Gastrocnemius medialis (tissue), 4 donors: Measurements from ENCODE around the gene IL18RAP. TPM values are rescaled to one million over a fixed set of nuclear protein-coding genes. Genes with fewer than 3 reads are reported as not detected.

Experiments used
- ATAC-seq, 2 donors: fragments of 150-250 bp; one replicate each; pipeline ENCODE4 v1.9.1; 2016
- DNase-seq, 2 donors: peaks; one replicate each; pipeline ENCODE4 v3.0.0-alpha.2; 2019
- H3K27ac ChIP-seq, 4 donors: fragments of 200-600 bp; sonication (generic); 1 replicate in 1 of 4; 2 replicates in 3 of 4; pipeline ENCODE4 v1.5.1; 2016 to 2018; ENCODE audit warnings: mild to moderate bottlenecking in 2 of 4, moderate library complexity in 1 of 4
- H3K27me3 ChIP-seq, 3 donors: fragments of 200-600 bp; sonication (generic) in 2 of 3; 1 replicate in 1 of 3; 2 replicates in 2 of 3; pipeline versions ENCODE4 v1.5.1 to v1.6.0; 2016 to 2019; ENCODE audit warnings: mild to moderate bottlenecking in 1 of 3, moderate library complexity in 1 of 3
- H3K36me3 ChIP-seq, 2 donors: fragments of 200-600 bp; sonication (generic) in 1 of 2; one replicate each; pipeline ENCODE4 v1.5.1; 2017 to 2018
- H3K4me1 ChIP-seq, 2 donors: fragments of 200-600 bp; sonication (generic) in 1 of 2; one replicate each; pipeline ENCODE4 v1.5.1; 2016 to 2017; ENCODE audit warnings: mild to moderate bottlenecking in 2 of 2
- H3K4me3 ChIP-seq, 4 donors: fragments of 200-600 bp; sonication (generic) in 3 of 4; 1 replicate in 1 of 4; 2 replicates in 3 of 4; pipeline ENCODE4 v1.5.1; 2016 to 2019; ENCODE audit warnings: mild to moderate bottlenecking in 2 of 4
- H3K9me3 ChIP-seq, 3 donors: fragments of 200-600 bp; sonication (generic) in 2 of 3; 1 replicate in 1 of 3; 2 replicates in 2 of 3; pipeline ENCODE4 v1.5.1; 2016 to 2019
- CTCF ChIP-seq, 5 experiments: fragments of 450-650 bp in 3 of 5; fragments of 200-600 bp in 2 of 5; sonication (generic) in 2 of 5; IDR thresholded peaks in 4 of 5; conservative IDR thresholded peaks in 1 of 5; 1 replicate in 4 of 5; 2 replicates in 1 of 5; pipeline ENCODE4 v1.5.1; 2016 to 2019; ENCODE audit warnings: antibody characterized with exemption in 5 of 5, mild to moderate bottlenecking in 3 of 5, moderate library complexity in 3 of 5
- POLR2A ChIP-seq, 2 donors: fragments of 450-650 bp; IDR thresholded peaks; one replicate each; pipeline ENCODE4 v1.6.1; 2017; ENCODE audit warnings: antibody characterized with exemption in 2 of 2, mild to moderate bottlenecking in 2 of 2, moderate library complexity in 2 of 2
- in situ Hi-C, 4 donors: fragments of 200-750 bp; cut with MboI; loops; one replicate each; pipeline versions ENCODE4 v1.15.0 to v1.8.0; 2017; ENCODE audit warnings: low sequenced_read_pairs in 4 of 4
- intact Hi-C: fragments of 100-400 bp; cut with DNase I; formaldehyde crosslinking; loops from one replicate; pipeline ENCODE4 v1.15.1; 2023; ENCODE audit warnings: low total_unique reads
- total RNA-seq, 4 donors: library from RNA; depleted of rRNA; stranded (reverse); fragments of >200 nt; gene quantifications; one replicate each; pipeline versions ENCODE4 v1.1.0 to v1.2.3, GENCODE V29; 2016

The IL18RAP gene
- total RNA-seq, 4 donors from 2014 or later, result 0.29 to 1.9 TPM; not detected in 2

- Histone ChIP-seq H3K36me3 (no peaks in the 10 kb centered on the region), H3K9me3 (no peaks in the 10 kb centered on the region), H3K27me3 (no peaks in the 10 kb centered on the region), H3K4me3 (no peak overlapping the region), H3K4me1 (no peaks in the 10 kb centered on the region), H3K27ac (no peak overlapping the region)
- no peak for ATAC-seq
- DNase-seq, result no peak
- in situ Hi-C loops (loop anchor here in 1 of 4 donors (25.0 kb wide), 1 partner anchor 474 kb away; the partner anchor contains the start of gene IL1R2), intact Hi-C loops (no loop called here)
- TF ChIP-seq POLR2A (IDR thresholded peaks at IDR 0.05), result no peak
- no peak for TF ChIP-seq CTCF (IDR thresholded peaks at IDR 0.05 in 4 of 5, conservative IDR thresholded peaks at IDR 0.05 in 1 of 5)
These were observed 38.2 kb downstream of the IL18RAP start for GRCh38 chr2:102461188-102461587.

DNA sequence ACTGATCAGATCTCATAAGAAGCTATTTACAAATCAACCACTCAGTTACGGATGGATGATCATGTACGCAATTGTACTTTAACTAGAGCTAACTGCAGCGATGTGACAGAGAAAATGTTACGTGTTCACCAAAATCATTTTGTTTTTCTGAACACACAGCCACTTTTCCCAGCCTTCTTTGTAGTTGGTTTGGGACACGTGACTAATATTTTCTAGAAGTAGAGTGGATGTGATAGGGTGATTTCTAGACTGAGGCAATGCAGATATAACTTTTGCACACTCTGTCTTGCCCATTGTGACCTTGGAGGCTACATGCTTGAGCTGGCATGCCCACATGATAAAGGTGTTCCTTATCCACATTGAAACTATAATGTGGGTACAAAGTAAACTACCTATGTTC is 40.2 kb downstream of the IL18RAP start:
- no peak overlapping the region for H3K27ac ChIP-seq
- H3K4me3 ChIP-seq, result no peak overlapping the region
- H3K36me3 ChIP-seq, result no peaks in the 10 kb centered on the region
- H3K9me3 ChIP-seq, result no peaks in the 10 kb centered on the region
- DNase-seq, result no peak
- intact Hi-C loops, result no loop called here
- H3K4me1 ChIP-seq, result no peaks in the 10 kb centered on the region
- in situ Hi-C loops, result loop anchor here in 1 of 4 donors (25.0 kb wide), 1 partner anchor 476 kb away; the partner anchor contains the start of gene IL1R2
- no peaks in the 10 kb centered on the region for H3K27me3 ChIP-seq
- no peak for ATAC-seq
- TF ChIP-seq CTCF (IDR thresholded peaks at IDR 0.05 in 4 of 5, conservative IDR thresholded peaks at IDR 0.05 in 1 of 5), result no peak
- no peak for TF ChIP-seq POLR2A (IDR thresholded peaks at IDR 0.05)

GRCh38 chr2:102470168-102470567 is 47.2 kb downstream of the IL18RAP start:
- no peak overlapping the region for H3K4me3 ChIP-seq
- H3K9me3 ChIP-seq, result no peaks in the 10 kb centered on the region
- H3K27me3 ChIP-seq, result no peaks in the 10 kb centered on the region
- no peak overlapping the region for H3K27ac ChIP-seq
- ATAC-seq, result no peak
- DNase-seq, result no peak
- H3K36me3 ChIP-seq, result no peaks in the 10 kb centered on the region
- TF ChIP-seq POLR2A (IDR thresholded peaks at IDR 0.05), result no peak
- no peak for TF ChIP-seq CTCF (IDR thresholded peaks at IDR 0.05 in 4 of 5, conservative IDR thresholded peaks at IDR 0.05 in 1 of 5)
- in situ Hi-C loops (loop anchor here in 2 of 4 donors (5.0 to 25.0 kb wide), 4 partner anchors 142 to 483 kb away; partner anchors contain the start of genes IL1R2 (in 1 of the 2) and SLC9A2 (in 1 of the 2)), intact Hi-C loops (loop anchor here (5.0 kb wide), 1 partner anchor 232 kb away; no protein-coding TSS in a partner anchor)
- no peaks in the 10 kb centered on the region for H3K4me1 ChIP-seq

- no peaks in the 10 kb centered on the region for H3K4me1 ChIP-seq
- in situ Hi-C loops (loop anchor here in 2 of 4 donors (5.0 to 25.0 kb wide), 4 partner anchors 139 to 486 kb away; partner anchors contain the start of genes IL1R2 (in 1 of the 2) and SLC9A2 (in 1 of the 2)), intact Hi-C loops (loop anchor here (2.0 to 5.0 kb wide), 3 partner anchors 120 to 229 kb away; no protein-coding TSS in a partner anchor)
- no peak within 1 kb of the TSS for H3K27ac ChIP-seq
- no peaks in the 10 kb centered on the region for H3K27me3 ChIP-seq
- DNase-seq, result peak in 1 of 2 donors; percentile 22
- H3K4me3 ChIP-seq, result no peak within 1 kb of the TSS
- no peaks in the 10 kb centered on the region for H3K9me3 ChIP-seq
- no peaks in the 10 kb centered on the region for H3K36me3 ChIP-seq
- TF ChIP-seq POLR2A (IDR thresholded peaks at IDR 0.05) (no peak), CTCF (IDR thresholded peaks at IDR 0.05 in 4 of 5, conservative IDR thresholded peaks at IDR 0.05 in 1 of 5) (peak; percentile 71 to 89 (median 76))
- peak in 1 of 2 donors; percentile 56 for ATAC-seq
These were observed 50.1 kb downstream of the IL18RAP start, which contains the start of gene SLC9A4 for GRCh38 chr2:102473020-102473419. TSS of gene SLC9A4 (plus strand) at chr2:102473226. CDS start at chr2:102473760, 534 bp downstream.
